CD14-positive monocyte (primary cell): ENCODE results near the gene TNRC6A. TPM values are rescaled to one million over a fixed set of nuclear protein-coding genes. Genes with fewer than 3 reads are reported as not detected.

Experiments
- DNase-seq, 3 donors: peaks; one replicate each; pipeline ENCODE4 v3.0.0-alpha.2; 2011 to 2022
- H2AFZ ChIP-seq: 2 replicates; pipeline ENCODE4 v1.6.0; 2012; ENCODE audit warnings: mild to moderate bottlenecking, low read depth, low read length, inconsistent platforms; ENCODE audit not compliant: insufficient read depth, poor library complexity, severe bottlenecking
- H3K27ac ChIP-seq, 2 donors: 1 replicate in 1 of 2; 2 replicates in 1 of 2; pipeline ENCODE4 v1.5.1; 2012 to 2013; ENCODE audit warnings: low read length in 2 of 2, control low read depth in 1 of 2, inconsistent platforms in 1 of 2, low read depth in 1 of 2, mild to moderate bottlenecking in 1 of 2
- H3K27me3 ChIP-seq, 2 donors: one replicate each; pipeline versions ENCODE4 v1.6.0 to v1.6.1; 2011 to 2013; ENCODE audit warnings: low read length in 2 of 2; ENCODE audit not compliant: control insufficient read depth in 2 of 2, insufficient read depth in 2 of 2
- H3K36me3 ChIP-seq, 2 donors: replicated peaks in 1 of 2; 1 replicate in 1 of 2; 2 replicates in 1 of 2; pipeline versions ENCODE4 v1.5.1 to v1.6.1; 2012 to 2013; ENCODE audit warnings: low read length in 2 of 2, control low read depth in 1 of 2, inconsistent platforms in 1 of 2, mild to moderate bottlenecking in 1 of 2; ENCODE audit not compliant: insufficient read depth in 2 of 2, control insufficient read depth in 1 of 2
- H3K4me1 ChIP-seq, 2 donors: 1 replicate in 1 of 2; 2 replicates in 1 of 2; pipeline versions ENCODE4 v1.5.1 to v1.6.1; 2012 to 2013; ENCODE audit warnings: low read length in 2 of 2, control low read depth in 1 of 2, inconsistent platforms in 1 of 2, mild to moderate bottlenecking in 1 of 2, moderate library complexity in 1 of 2; ENCODE audit not compliant: insufficient read depth in 2 of 2, control insufficient read depth in 1 of 2
- H3K4me2 ChIP-seq: replicated peaks from 2 replicates; pipeline ENCODE3; 2012; ENCODE audit warnings: low read length, moderate library complexity, mild to moderate bottlenecking; ENCODE audit not compliant: poor library complexity, severe bottlenecking; ENCODE audit errors: extremely low read depth
- H3K4me3 ChIP-seq, 3 experiments: fragments of 200-600 bp in 1 of 3; sonication (generic) in 1 of 3; replicated peaks in 1 of 3; 1 replicate in 2 of 3; 2 replicates in 1 of 3; pipeline ENCODE4 v1.5.1; 2011 to 2013; ENCODE audit warnings: low read length in 3 of 3, mild to moderate bottlenecking in 3 of 3, control low read depth in 2 of 3, low read depth in 2 of 3, inconsistent platforms in 1 of 3, moderate library complexity in 1 of 3
- H3K79me2 ChIP-seq: 2 replicates; pipeline ENCODE4 v1.6.0; 2012; ENCODE audit warnings: mild to moderate bottlenecking, control low read depth, inconsistent platforms, low read length, moderate library complexity; ENCODE audit not compliant: insufficient read depth
- H3K9ac ChIP-seq: 2 replicates; pipeline ENCODE4 v1.6.0; 2017; ENCODE audit warnings: low read length, mild to moderate bottlenecking; ENCODE audit not compliant: insufficient read depth, poor library complexity, severe bottlenecking
- H3K9me3 ChIP-seq, 2 donors: replicated peaks in 1 of 2; 1 replicate in 1 of 2; 2 replicates in 1 of 2; pipeline versions ENCODE4 v1.5.1 to v1.6.1; 2012 to 2013; ENCODE audit warnings: low read length in 2 of 2, control low read depth in 1 of 2; ENCODE audit not compliant: control insufficient read depth in 1 of 2, insufficient read depth in 1 of 2
- H4K20me1 ChIP-seq: 2 replicates; pipeline ENCODE4 v1.6.0; 2012; ENCODE audit warnings: mild to moderate bottlenecking, low read length, control low read depth, moderate library complexity; ENCODE audit not compliant: insufficient read depth
- H3K27ac Mint-ChIP-seq, 7 donors: one replicate each; pipeline ENCODE4 v1.8.0; 2020; ENCODE audit warnings: mild to moderate bottlenecking in 7 of 7, mixed read lengths in 7 of 7, moderate library complexity in 6 of 7, inconsistent platforms in 2 of 7
- H3K27me3 Mint-ChIP-seq, 3 donors: one replicate each; pipeline ENCODE4 v1.8.0; 2021 to 2022; ENCODE audit warnings: low read depth in 3 of 3, mild to moderate bottlenecking in 3 of 3, mixed read lengths in 3 of 3, moderate library complexity in 3 of 3, inconsistent platforms in 1 of 3
- H3K36me3 Mint-ChIP-seq, 2 donors: one replicate each; pipeline ENCODE4 v1.8.0; 2020; ENCODE audit warnings: mixed read lengths in 2 of 2, inconsistent platforms in 1 of 2, mild to moderate bottlenecking in 1 of 2
- H3K4me1 Mint-ChIP-seq: one replicate; pipeline ENCODE4 v1.8.0; 2020; ENCODE audit warnings: mild to moderate bottlenecking, mixed read lengths
- H3K4me3 Mint-ChIP-seq, 2 donors: one replicate each; pipeline ENCODE4 v1.8.0; 2020; ENCODE audit warnings: mild to moderate bottlenecking in 2 of 2, mixed read lengths in 2 of 2, moderate library complexity in 1 of 2
- H3K9me3 Mint-ChIP-seq, 7 donors: one replicate each; pipeline ENCODE4 v1.8.0; 2020 to 2022; ENCODE audit warnings: mixed read lengths in 7 of 7, mild to moderate bottlenecking in 6 of 7, moderate library complexity in 6 of 7, inconsistent platforms in 2 of 7
- WGBS: methylation state at CpG from one replicate; pipeline ENCODE4 v1.1.5; 2013; ENCODE audit warnings: missing lambda C conversion rate; ENCODE audit not compliant: insufficient coverage; 5-methylcytosine and 5-hydroxymethylcytosine counted together
- intact Hi-C, 2 donors: fragments of 100-400 bp; cut with micrococcal nuclease; formaldehyde crosslinking; loops; one replicate each; pipeline versions ENCODE4 v1.15.0 to v1.15.1; 2023
- polyA plus RNA-seq, 3 donors: library from polyadenylated mRNA; depleted of rRNA in 1 of 3; unstranded in 2 of 3; stranded (reverse) in 1 of 3; fragments of 300-500 nt in 2 of 3; fragments of >200 nt in 1 of 3; fragmentation: Illumina TruSeq in 2 of 3; gene quantifications; 1 replicate in 2 of 3; 2 replicates in 1 of 3; pipeline ENCODE4 v1.2.3, GENCODE V29; 2012 to 2021
- TF ChIP-seq, protein P1 (sequence below): fragments of 200-600 bp; IDR thresholded peaks from one replicate; pipeline ENCODE4 v1.8.0; 2022; ENCODE audit warnings: antibody characterized with exemption, mild to moderate bottlenecking

Gene TNRC6A
- polyA plus RNA-seq, 3 donors: 3.3 to 36.1 (median 4.0) TPM

GRCh38 chr16:24805484-24805883 is 76.0 kb downstream of the TNRC6A start:
- Histone ChIP-seq H3K27me3 (no peaks in the 10 kb centered on the region), H3K36me3 (peaks cover 95 to 100% of the 10 kb centered on the region in 2 donors), H3K4me1 (no peaks in the 10 kb centered on the region), H3K9me3 (no peaks in the 10 kb centered on the region), H3K79me2 (no peaks in the 10 kb centered on the region), H3K9ac (no peak overlapping the region), H2AFZ (no peak overlapping the region), H3K4me3 (no peak overlapping the region), H3K4me2 (no peak overlapping the region), H4K20me1 (no peaks in the 10 kb centered on the region), H3K27ac (no peak overlapping the region)
- TF ChIP-seq, protein P1, sequence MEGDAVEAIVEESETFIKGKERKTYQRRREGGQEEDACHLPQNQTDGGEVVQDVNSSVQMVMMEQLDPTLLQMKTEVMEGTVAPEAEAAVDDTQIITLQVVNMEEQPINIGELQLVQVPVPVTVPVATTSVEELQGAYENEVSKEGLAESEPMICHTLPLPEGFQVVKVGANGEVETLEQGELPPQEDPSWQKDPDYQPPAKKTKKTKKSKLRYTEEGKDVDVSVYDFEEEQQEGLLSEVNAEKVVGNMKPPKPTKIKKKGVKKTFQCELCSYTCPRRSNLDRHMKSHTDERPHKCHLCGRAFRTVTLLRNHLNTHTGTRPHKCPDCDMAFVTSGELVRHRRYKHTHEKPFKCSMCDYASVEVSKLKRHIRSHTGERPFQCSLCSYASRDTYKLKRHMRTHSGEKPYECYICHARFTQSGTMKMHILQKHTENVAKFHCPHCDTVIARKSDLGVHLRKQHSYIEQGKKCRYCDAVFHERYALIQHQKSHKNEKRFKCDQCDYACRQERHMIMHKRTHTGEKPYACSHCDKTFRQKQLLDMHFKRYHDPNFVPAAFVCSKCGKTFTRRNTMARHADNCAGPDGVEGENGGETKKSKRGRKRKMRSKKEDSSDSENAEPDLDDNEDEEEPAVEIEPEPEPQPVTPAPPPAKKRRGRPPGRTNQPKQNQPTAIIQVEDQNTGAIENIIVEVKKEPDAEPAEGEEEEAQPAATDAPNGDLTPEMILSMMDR: no peak
- intact Hi-C loops: no loop called here
- Mint-ChIP-seq H3K4me3 (no peak overlapping the region), H3K9me3 (no peaks in the 10 kb centered on the region), H3K4me1 (no peaks in the 10 kb centered on the region), H3K36me3 (peaks cover 83 to 98% of the 10 kb centered on the region in 2 donors), H3K27me3 (no peaks in the 10 kb centered on the region), H3K27ac (no peak overlapping the region)
- no peak for DNase-seq
- 96% methylated on average over 4 of the region's 5 CpGs for WGBS

GRCh38 chr16:24807301-24807700 is 77.8 kb downstream of the TNRC6A start:
- no peaks in the 10 kb centered on the region for H3K9me3 ChIP-seq
- no peak overlapping the region for H3K4me2 ChIP-seq
- intact Hi-C loops: no loop called here
- no peaks in the 10 kb centered on the region for H3K4me1 ChIP-seq
- H4K20me1 ChIP-seq: peaks cover 4% of the 10 kb centered on the region
- H3K36me3 ChIP-seq: peaks cover 94 to 100% of the 10 kb centered on the region in 2 donors
- WGBS: no CpG with 5 or more reads among the region's 1 CpG
- Mint-ChIP-seq H3K27ac (no peak overlapping the region), H3K27me3 (no peaks in the 10 kb centered on the region), H3K4me1 (no peaks in the 10 kb centered on the region), H3K9me3 (no peaks in the 10 kb centered on the region), H3K4me3 (no peak overlapping the region), H3K36me3 (peaks cover 84 to 98% of the 10 kb centered on the region in 2 donors)
- H3K27ac ChIP-seq: no peak overlapping the region
- TF ChIP-seq, protein P1: no peak
- no peaks in the 10 kb centered on the region for H3K27me3 ChIP-seq
- H2AFZ ChIP-seq: no peak overlapping the region
- no peak for DNase-seq
- no peak overlapping the region for H3K4me3 ChIP-seq
- H3K9ac ChIP-seq: no peak overlapping the region
- no peaks in the 10 kb centered on the region for H3K79me2 ChIP-seq
